ENCODE data around the gene ARL5B.

ARL5B gene

DNA sequence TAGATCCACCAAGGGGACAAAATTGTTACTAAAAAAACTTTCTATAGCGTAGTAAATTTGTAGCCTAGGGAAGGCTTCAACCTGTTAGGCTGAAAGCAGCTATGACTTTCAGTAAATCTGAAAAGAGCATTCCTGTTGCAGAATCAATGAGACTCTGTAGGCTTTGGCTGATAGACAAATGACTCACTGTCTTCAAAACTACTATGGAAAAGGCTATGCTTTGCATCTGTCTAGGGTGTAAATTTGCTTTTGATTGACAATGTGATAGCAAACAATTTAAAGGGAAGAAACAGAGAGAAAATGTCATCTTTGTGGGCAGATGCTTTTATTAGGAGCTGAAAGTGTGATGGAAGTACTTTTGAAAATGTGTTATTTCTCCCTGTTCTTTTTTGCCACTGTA is 60.6 kb downstream of the ARL5B start:
- in situ Hi-C loops (cut with HindIII; ENCODE audit: low sequenced_read_pairs), result no loop called here
- TF ChIP-seq, protein P1, sequence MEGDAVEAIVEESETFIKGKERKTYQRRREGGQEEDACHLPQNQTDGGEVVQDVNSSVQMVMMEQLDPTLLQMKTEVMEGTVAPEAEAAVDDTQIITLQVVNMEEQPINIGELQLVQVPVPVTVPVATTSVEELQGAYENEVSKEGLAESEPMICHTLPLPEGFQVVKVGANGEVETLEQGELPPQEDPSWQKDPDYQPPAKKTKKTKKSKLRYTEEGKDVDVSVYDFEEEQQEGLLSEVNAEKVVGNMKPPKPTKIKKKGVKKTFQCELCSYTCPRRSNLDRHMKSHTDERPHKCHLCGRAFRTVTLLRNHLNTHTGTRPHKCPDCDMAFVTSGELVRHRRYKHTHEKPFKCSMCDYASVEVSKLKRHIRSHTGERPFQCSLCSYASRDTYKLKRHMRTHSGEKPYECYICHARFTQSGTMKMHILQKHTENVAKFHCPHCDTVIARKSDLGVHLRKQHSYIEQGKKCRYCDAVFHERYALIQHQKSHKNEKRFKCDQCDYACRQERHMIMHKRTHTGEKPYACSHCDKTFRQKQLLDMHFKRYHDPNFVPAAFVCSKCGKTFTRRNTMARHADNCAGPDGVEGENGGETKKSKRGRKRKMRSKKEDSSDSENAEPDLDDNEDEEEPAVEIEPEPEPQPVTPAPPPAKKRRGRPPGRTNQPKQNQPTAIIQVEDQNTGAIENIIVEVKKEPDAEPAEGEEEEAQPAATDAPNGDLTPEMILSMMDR (IDR thresholded peaks at IDR 0.05; ENCODE audit: low read depth, low read length), result no peak
- no peak for DNase-seq (ENCODE audit: low read depth, low spot score)
- no peak overlapping the region for H3K4me3 ChIP-seq (ENCODE audit: low read depth, low read length)

DNA sequence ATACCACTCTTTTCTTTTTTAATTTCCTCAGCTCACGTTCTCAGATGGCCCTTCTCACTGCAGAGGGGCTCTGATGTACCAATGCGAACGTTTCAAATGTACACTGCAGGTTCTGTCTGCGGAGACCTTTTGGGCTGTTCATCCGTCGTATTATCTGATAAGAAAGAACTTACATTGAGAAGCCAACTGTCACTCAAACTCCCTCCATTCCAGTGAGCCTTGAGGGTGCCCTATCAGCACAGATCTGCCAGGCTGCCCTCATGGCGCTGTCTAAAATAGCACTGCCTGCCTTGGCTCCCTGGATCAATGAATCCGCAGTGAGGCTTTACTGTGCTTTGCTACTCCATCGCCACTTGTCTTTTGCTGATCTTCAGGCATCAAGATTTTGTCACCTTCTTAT is 61.8 kb downstream of the ARL5B start:
- in situ Hi-C loops (cut with HindIII; ENCODE audit: low sequenced_read_pairs), result no loop called here
- DNase-seq (ENCODE audit: low read depth, low spot score), result no peak
- H3K4me3 ChIP-seq (ENCODE audit: low read depth, low read length), result no peak overlapping the region
- TF ChIP-seq, protein P1 (IDR thresholded peaks at IDR 0.05; ENCODE audit: low read depth, low read length), result no peak

DNA sequence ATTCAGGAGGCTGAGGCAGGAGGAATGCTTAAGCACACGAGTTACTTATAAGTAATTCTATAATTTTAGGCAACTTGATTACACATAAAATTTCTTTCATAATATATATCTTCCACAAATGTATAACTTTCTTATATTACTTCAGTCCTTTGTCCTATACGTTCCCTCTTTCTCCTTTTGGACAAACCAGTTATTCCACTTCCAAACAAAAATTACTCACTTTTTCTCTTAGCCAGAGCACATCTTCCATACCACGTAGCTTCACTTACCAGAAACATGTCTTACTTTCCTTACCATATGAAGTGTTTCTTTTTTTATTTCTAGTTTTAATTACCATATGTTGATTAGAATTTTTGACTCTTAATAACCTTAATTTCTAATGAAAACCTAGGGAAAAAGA is 64.6 kb downstream of the ARL5B start:
- H3K4me3 ChIP-seq (ENCODE audit: low read depth, low read length), result no peak overlapping the region
- TF ChIP-seq, protein P1 (IDR thresholded peaks at IDR 0.05; ENCODE audit: low read depth, low read length), result no peak
- DNase-seq (ENCODE audit: low read depth, low spot score), result no peak
- in situ Hi-C loops (cut with HindIII; ENCODE audit: low sequenced_read_pairs), result no loop called here

Measured in astrocyte of the spinal cord (primary cell).